Keratinocyte (primary cell): ENCODE measurements around the gene TP53I3. TPM values are rescaled to one million over a fixed set of nuclear protein-coding genes. Genes with fewer than 3 reads are reported as not detected.

Experiments
- DNase-seq: peaks from one replicate; pipeline ENCODE4 v3.0.0-alpha.2; 2011; ENCODE audit warnings: low read depth, missing footprints, low spot score
- FAIRE-seq: peaks from 2 replicates; lab custom pipeline; 2011; peaks lifted over from hg19 to GRCh38; lab: Jason Lieb, UNC
- H2AFZ ChIP-seq: 2 replicates; pipeline ENCODE4 v1.6.0; 2012; ENCODE audit warnings: low read length, control low read depth, inconsistent platforms; ENCODE audit not compliant: control insufficient read depth
- H3K27ac ChIP-seq: 2 replicates; pipeline ENCODE4 v1.5.1; 2011; ENCODE audit warnings: low read length; ENCODE audit not compliant: control insufficient read depth, insufficient read depth
- H3K27me3 ChIP-seq: 3 replicates; pipeline ENCODE4 v1.6.0; 2011; ENCODE audit warnings: low read length; ENCODE audit not compliant: control insufficient read depth, insufficient read depth; ENCODE audit errors: extremely low read depth
- H3K36me3 ChIP-seq, 2 experiments: 2 replicates in 1 of 2; 3 replicates in 1 of 2; pipeline ENCODE4 v1.5.1; 2011; ENCODE audit warnings: low read length in 2 of 2, mild to moderate bottlenecking in 1 of 2; ENCODE audit not compliant: control insufficient read depth in 2 of 2, insufficient read depth in 2 of 2; ENCODE audit errors: extremely low read depth in 1 of 2
- H3K4me1 ChIP-seq: 3 replicates; pipeline ENCODE4 v1.5.1; 2011; ENCODE audit warnings: low read length; ENCODE audit not compliant: control insufficient read depth, insufficient read depth; ENCODE audit errors: extremely low read depth
- H3K4me2 ChIP-seq: 3 replicates; pipeline ENCODE4 v1.6.0; 2011; ENCODE audit warnings: low read depth, low read length; ENCODE audit not compliant: control insufficient read depth, insufficient read depth; ENCODE audit errors: extremely low read depth
- H3K4me3 ChIP-seq, 3 experiments: fragments of 200-600 bp in 1 of 3; sonication (generic) in 1 of 3; 2 replicates in 2 of 3; 3 replicates in 1 of 3; pipeline ENCODE4 v1.5.1; 2011 to 2016; ENCODE audit warnings: low read length in 3 of 3, mild to moderate bottlenecking in 3 of 3, control low read depth in 2 of 3, inconsistent platforms in 1 of 3, low read depth in 1 of 3, mixed read lengths in 1 of 3, mixed run types in 1 of 3, moderate library complexity in 1 of 3; ENCODE audit not compliant: control insufficient read depth in 2 of 3, insufficient read depth in 2 of 3; ENCODE audit errors: extremely low read depth in 1 of 3
- H3K79me2 ChIP-seq: 2 replicates; pipeline ENCODE4 v1.6.0; 2012; ENCODE audit warnings: low read length; ENCODE audit not compliant: control insufficient read depth, insufficient read depth
- H3K9ac ChIP-seq: 3 replicates; pipeline ENCODE4 v1.6.0; 2011; ENCODE audit warnings: low read length; ENCODE audit not compliant: control insufficient read depth, insufficient read depth; ENCODE audit errors: extremely low read depth
- H3K9me1 ChIP-seq: 3 replicates; pipeline ENCODE4 v1.6.0; 2011; ENCODE audit warnings: low read length; ENCODE audit not compliant: control insufficient read depth, insufficient read depth; ENCODE audit errors: extremely low read depth
- H3K9me3 ChIP-seq: 2 replicates; pipeline ENCODE4 v1.5.1; 2012; ENCODE audit warnings: low read depth, low read length; ENCODE audit not compliant: control insufficient read depth
- H4K20me1 ChIP-seq: 3 replicates; pipeline ENCODE4 v1.6.0; 2011; ENCODE audit warnings: low read length; ENCODE audit not compliant: control insufficient read depth, insufficient read depth; ENCODE audit errors: extremely low read depth
- EZH2 ChIP-seq: IDR thresholded peaks from one replicate; pipeline ENCODE4 v1.6.1; 2012; ENCODE audit warnings: inconsistent platforms, mild to moderate bottlenecking, low read length, moderate library complexity
- dilution Hi-C: fragments of 300-500 bp; cut with MboI; formaldehyde crosslinking; loops from one replicate; pipeline ENCODE4 v1.7.0; 2020; ENCODE audit warnings: low sequenced_read_pairs; ENCODE audit not compliant: extremely low pct_ligation_motif_present
- polyA plus RNA-seq, 5 experiments: library from polyadenylated mRNA; depleted of rRNA in 3 of 5; stranded (reverse) in 3 of 5; stranded (forward) in 1 of 5; unstranded in 1 of 5; fragments of >200 nt; gene quantifications; 1 replicate in 1 of 5; 2 replicates in 3 of 5; 3 replicates in 1 of 5; pipeline versions ENCODE4 v1.2.1 to v1.2.3, GENCODE V29; 2011 to 2012; ENCODE audit warnings: missing spikeins in 2 of 5, low read depth in 1 of 5, low replicate concordance in 1 of 5
- TF ChIP-seq, protein P1 (sequence below), 3 experiments: IDR thresholded peaks in 1 of 3; conservative IDR thresholded peaks in 1 of 3; optimal IDR thresholded peaks in 1 of 3; 2 replicates in 2 of 3; 3 replicates in 1 of 3; pipeline versions ENCODE3 to v1.5.1; 2011; ENCODE audit warnings: low read length in 3 of 3, mild to moderate bottlenecking in 3 of 3, moderate library complexity in 2 of 3, control low read depth in 1 of 3, inconsistent platforms in 1 of 3; ENCODE audit not compliant: insufficient read depth in 2 of 3; ENCODE audit errors: extremely low read depth in 1 of 3

TP53I3 gene
- polyA plus RNA-seq, 1 donor (not counting 4 experiments of a cell fraction or from before 2014, with no cell fraction given), result 30.9 TPM

DNA sequence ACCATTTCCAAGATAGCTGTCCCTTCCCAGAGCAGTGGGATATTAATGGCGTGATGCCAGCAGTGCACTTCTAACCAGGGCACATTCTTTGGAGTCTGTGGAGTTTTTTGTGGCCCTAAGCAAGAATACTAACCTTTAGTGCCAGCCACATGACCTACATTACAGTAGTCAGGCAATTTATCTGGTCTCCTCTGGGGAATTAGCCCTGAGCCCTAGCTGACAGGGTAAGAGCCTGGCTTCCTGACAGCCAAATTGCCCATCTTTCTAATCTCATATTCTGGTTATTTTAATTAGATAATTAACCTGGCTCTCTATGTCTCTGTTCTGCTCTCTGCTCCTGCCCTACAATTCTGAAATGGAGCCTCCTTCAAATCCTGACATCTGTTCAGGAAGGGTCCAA is 33.3 kb upstream of the TP53I3 start:
- FAIRE-seq (no peak), DNase-seq (no peak)
- Histone ChIP-seq H3K27me3 (no peaks in the 10 kb centered on the region), H3K27ac (no peak overlapping the region), H3K4me2 (no peak overlapping the region), H3K9me3 (no peaks in the 10 kb centered on the region), H3K9ac (no peak overlapping the region), H3K4me1 (peaks cover 7% of the 10 kb centered on the region), H2AFZ (no peak overlapping the region), H4K20me1 (no peaks in the 10 kb centered on the region), H3K79me2 (no peaks in the 10 kb centered on the region), H3K4me3 (no peak overlapping the region), H3K9me1 (no peaks in the 10 kb centered on the region), H3K36me3 (no peaks in the 10 kb centered on the region)
- no peak for TF ChIP-seq EZH2
- TF ChIP-seq, protein P1, sequence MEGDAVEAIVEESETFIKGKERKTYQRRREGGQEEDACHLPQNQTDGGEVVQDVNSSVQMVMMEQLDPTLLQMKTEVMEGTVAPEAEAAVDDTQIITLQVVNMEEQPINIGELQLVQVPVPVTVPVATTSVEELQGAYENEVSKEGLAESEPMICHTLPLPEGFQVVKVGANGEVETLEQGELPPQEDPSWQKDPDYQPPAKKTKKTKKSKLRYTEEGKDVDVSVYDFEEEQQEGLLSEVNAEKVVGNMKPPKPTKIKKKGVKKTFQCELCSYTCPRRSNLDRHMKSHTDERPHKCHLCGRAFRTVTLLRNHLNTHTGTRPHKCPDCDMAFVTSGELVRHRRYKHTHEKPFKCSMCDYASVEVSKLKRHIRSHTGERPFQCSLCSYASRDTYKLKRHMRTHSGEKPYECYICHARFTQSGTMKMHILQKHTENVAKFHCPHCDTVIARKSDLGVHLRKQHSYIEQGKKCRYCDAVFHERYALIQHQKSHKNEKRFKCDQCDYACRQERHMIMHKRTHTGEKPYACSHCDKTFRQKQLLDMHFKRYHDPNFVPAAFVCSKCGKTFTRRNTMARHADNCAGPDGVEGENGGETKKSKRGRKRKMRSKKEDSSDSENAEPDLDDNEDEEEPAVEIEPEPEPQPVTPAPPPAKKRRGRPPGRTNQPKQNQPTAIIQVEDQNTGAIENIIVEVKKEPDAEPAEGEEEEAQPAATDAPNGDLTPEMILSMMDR (optimal IDR thresholded peaks at IDR 0.05 in 1 of 3, IDR thresholded peaks at IDR 0.05 in 1 of 3, conservative IDR thresholded peaks at IDR 0.05 in 1 of 3; ENCODE audit: extremely low read depth in 1 of 3, insufficient read depth in 2 of 3, low read length in 3 of 3), result no peak
- dilution Hi-C loops, result no loop called here

DNA sequence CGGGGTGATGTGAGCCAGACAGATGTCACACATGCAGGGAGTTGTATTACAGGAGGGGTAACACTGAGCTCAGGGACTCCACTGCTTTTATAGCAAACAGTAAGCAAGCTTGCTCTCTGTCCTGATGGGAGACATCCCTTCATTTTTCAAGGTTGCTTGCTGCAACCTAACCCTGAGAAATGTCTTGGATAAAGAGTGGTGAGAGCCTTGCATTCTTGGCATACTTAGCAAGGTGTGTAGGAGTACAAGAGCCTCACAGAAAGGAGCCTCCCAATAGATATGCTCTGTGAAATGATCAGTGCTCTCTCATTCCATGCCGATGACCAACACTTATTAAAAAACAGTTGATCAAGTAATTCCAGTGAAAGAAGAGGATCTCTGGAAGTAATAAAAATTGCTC is 30.4 kb upstream of the TP53I3 start:
- no peaks in the 10 kb centered on the region for H3K36me3 ChIP-seq
- no peaks in the 10 kb centered on the region for H3K79me2 ChIP-seq
- no peaks in the 10 kb centered on the region for H3K9me3 ChIP-seq
- peaks cover 13% of the 10 kb centered on the region for H3K4me1 ChIP-seq
- TF ChIP-seq EZH2, result no peak
- TF ChIP-seq, protein P1 (optimal IDR thresholded peaks at IDR 0.05 in 1 of 3, IDR thresholded peaks at IDR 0.05 in 1 of 3, conservative IDR thresholded peaks at IDR 0.05 in 1 of 3; ENCODE audit: extremely low read depth in 1 of 3, insufficient read depth in 2 of 3, low read length in 3 of 3), result no peak
- no peak overlapping the region for H3K27ac ChIP-seq
- FAIRE-seq (no peak), DNase-seq (no peak)
- dilution Hi-C loops, result no loop called here
- H2AFZ ChIP-seq, result no peak overlapping the region
- H4K20me1 ChIP-seq, result no peaks in the 10 kb centered on the region
- H3K4me2 ChIP-seq, result no peak overlapping the region
- no peak overlapping the region for H3K4me3 ChIP-seq
- H3K9me1 ChIP-seq, result no peaks in the 10 kb centered on the region
- no peaks in the 10 kb centered on the region for H3K27me3 ChIP-seq
- no peak overlapping the region for H3K9ac ChIP-seq
